Lung (tissue), 12 donors: ENCODE measurements around the gene LRRIQ1. TPM values are rescaled to one million over a fixed set of nuclear protein-coding genes. Genes with fewer than 3 reads are reported as not detected.

Source experiments
- ATAC-seq: fragments of 200-7000 bp; cut with Tn5 transposase; one replicate; pipeline ENCODE4 v1.9.1; 2020; ENCODE audit warnings: moderate number of reproducible peaks; ENCODE audit not compliant: insufficient read depth, low FRiP score
- DNase-seq, 3 donors: peaks; one replicate each; pipeline ENCODE4 v3.0.0-alpha.2; 2013 to 2017
- H3K27ac ChIP-seq, 2 donors: one replicate each; pipeline ENCODE4 v1.5.1; 2013; ENCODE audit warnings: mild to moderate bottlenecking in 2 of 2, moderate library complexity in 2 of 2, control low read depth in 1 of 2, inconsistent platforms in 1 of 2, low read depth in 1 of 2, low read length in 1 of 2
- H3K27me3 ChIP-seq, 3 donors: one replicate each; pipeline ENCODE4 v1.5.1; 2013; ENCODE audit warnings: low read length in 2 of 3; ENCODE audit not compliant: control insufficient read depth in 3 of 3, insufficient read depth in 3 of 3
- H3K36me3 ChIP-seq, 4 donors: one replicate each; pipeline ENCODE4 v1.5.1; 2013; ENCODE audit warnings: low read length in 4 of 4, mild to moderate bottlenecking in 1 of 4, moderate library complexity in 1 of 4; ENCODE audit not compliant: control insufficient read depth in 4 of 4, insufficient read depth in 4 of 4
- H3K4me1 ChIP-seq, 5 donors: one replicate each; pipeline ENCODE4 v1.5.1; 2013; ENCODE audit warnings: low read length in 5 of 5, mild to moderate bottlenecking in 2 of 5, moderate library complexity in 1 of 5; ENCODE audit not compliant: control insufficient read depth in 5 of 5, insufficient read depth in 5 of 5
- H3K4me3 ChIP-seq: one replicate; pipeline ENCODE4 v1.5.1; 2013; ENCODE audit warnings: mild to moderate bottlenecking, control low read depth, moderate library complexity
- H3K9ac ChIP-seq, 2 donors: one replicate each; pipeline ENCODE4 v1.5.1; 2013; ENCODE audit warnings: low read length in 2 of 2, control low read depth in 1 of 2; ENCODE audit not compliant: insufficient read depth in 1 of 2
- H3K9me3 ChIP-seq, 4 donors: one replicate each; pipeline ENCODE4 v1.5.1; 2013; ENCODE audit warnings: low read length in 3 of 4, mild to moderate bottlenecking in 1 of 4, moderate library complexity in 1 of 4; ENCODE audit not compliant: control insufficient read depth in 4 of 4, insufficient read depth in 3 of 4
- WGBS, 2 donors: extraction: QIAGEN DNeasy Blood & Tissue Kit; methylation state at CpG; one replicate each; pipeline ENCODE4 v1.1.7; 2013; 5-methylcytosine and 5-hydroxymethylcytosine counted together
- polyA plus RNA-seq, 2 donors: library from polyadenylated mRNA; stranded (reverse); fragments of 200-250 nt; gene quantifications; one replicate each; pipeline ENCODE4 v1.2.1, GENCODE V29; 2013
- total RNA-seq, 2 donors: library from RNA; depleted of rRNA in 1 of 2; stranded (reverse); fragments of >200 nt in 1 of 2; gene quantifications; one replicate each; pipeline ENCODE4 v1.2.1, GENCODE V29; 2014 to 2021
- TF ChIP-seq, protein P1 (sequence below): IDR thresholded peaks from 2 replicates; pipeline ENCODE4 v1.5.1; 2012; ENCODE audit warnings: mild to moderate bottlenecking; ENCODE audit errors: control extremely low read depth, extremely low read depth
- donor health status: control.
- donor health status: control.
- donor health status: Bipolar disorder and iron deficiency.
- donor health status: healthy.
- donor health status: DM: yes; HTN: yes; CAD: no.

LRRIQ1 gene
- total and polyA plus RNA-seq, 4 donors = 3.4 to 33.2 (median 12.0) TPM

DNA sequence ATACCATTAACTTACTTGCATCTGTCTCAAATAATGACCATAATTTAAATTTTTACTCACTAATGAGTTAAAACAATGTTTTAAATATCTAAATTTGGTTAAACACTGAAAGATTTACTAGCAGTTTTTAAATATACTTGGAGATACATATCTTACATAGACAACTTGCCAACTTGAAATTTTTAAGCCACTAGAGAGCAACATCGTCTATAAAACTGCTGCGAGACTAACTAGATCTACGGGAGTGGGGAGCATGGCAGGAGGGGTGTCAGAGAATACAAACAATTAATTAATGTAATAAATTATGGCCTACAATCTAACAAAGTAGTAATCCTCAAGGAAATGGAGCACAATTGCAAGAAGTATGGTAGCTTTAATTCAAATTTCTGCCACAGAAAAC is 120.4 kb downstream of the LRRIQ1 start:
- TF ChIP-seq, protein P1, sequence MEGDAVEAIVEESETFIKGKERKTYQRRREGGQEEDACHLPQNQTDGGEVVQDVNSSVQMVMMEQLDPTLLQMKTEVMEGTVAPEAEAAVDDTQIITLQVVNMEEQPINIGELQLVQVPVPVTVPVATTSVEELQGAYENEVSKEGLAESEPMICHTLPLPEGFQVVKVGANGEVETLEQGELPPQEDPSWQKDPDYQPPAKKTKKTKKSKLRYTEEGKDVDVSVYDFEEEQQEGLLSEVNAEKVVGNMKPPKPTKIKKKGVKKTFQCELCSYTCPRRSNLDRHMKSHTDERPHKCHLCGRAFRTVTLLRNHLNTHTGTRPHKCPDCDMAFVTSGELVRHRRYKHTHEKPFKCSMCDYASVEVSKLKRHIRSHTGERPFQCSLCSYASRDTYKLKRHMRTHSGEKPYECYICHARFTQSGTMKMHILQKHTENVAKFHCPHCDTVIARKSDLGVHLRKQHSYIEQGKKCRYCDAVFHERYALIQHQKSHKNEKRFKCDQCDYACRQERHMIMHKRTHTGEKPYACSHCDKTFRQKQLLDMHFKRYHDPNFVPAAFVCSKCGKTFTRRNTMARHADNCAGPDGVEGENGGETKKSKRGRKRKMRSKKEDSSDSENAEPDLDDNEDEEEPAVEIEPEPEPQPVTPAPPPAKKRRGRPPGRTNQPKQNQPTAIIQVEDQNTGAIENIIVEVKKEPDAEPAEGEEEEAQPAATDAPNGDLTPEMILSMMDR = no peak
- no peak overlapping the region for H3K27ac ChIP-seq
- H3K4me3 ChIP-seq = no peak overlapping the region
- H3K36me3 ChIP-seq = no peaks in the 10 kb centered on the region
- 53 to 64% methylated on average over 3 of the region's 3 CpGs for WGBS, 2 donors
- DNase-seq = no peak
- peaks cover 0 to 14% (median 10%) of the 10 kb centered on the region in 3 donors for H3K27me3 ChIP-seq
- H3K9ac ChIP-seq = no peak overlapping the region
- no peaks in the 10 kb centered on the region for H3K9me3 ChIP-seq
- no peak for ATAC-seq
- peaks cover 0 to 4% (median 0%) of the 10 kb centered on the region in 5 donors for H3K4me1 ChIP-seq

DNA sequence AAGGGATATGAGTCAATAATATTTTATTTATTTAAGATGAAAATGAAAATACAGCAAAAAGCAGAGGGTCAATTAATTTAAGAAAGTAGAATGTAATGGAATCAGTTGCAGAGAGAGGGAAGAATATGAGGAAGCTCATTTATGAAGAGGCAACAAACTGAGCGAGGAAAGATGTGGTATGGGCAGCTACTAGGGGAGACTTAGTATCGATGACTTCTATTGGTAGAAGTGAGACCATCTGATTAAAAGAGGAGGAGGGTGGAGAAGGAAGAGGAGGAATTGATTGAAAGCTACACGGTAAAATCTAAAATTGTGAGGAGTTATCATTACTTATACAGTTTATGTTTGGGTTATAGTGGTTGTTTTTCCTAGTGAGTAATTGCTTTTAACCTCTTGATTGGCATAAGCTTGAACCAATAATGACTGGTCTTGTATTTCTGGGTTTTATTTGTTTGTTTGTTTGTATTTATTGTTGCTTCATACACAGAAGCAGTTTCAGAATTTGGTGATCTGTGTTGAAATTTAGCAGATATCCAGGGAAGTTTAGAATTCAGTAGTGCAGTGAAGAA is 121.0 kb downstream of the LRRIQ1 start:
- 80 to 83% methylated on average over 3 of the region's 3 CpGs for WGBS, 2 donors
- Histone ChIP-seq H3K4me1 (peaks cover 0 to 2% (median 0%) of the 10 kb centered on the region in 5 donors), H3K27ac (no peak overlapping the region), H3K27me3 (peaks cover 0 to 14% (median 10%) of the 10 kb centered on the region in 3 donors), H3K9ac (no peak overlapping the region), H3K9me3 (no peaks in the 10 kb centered on the region), H3K36me3 (no peaks in the 10 kb centered on the region), H3K4me3 (no peak overlapping the region)
- DNase-seq = no peak
- TF ChIP-seq, protein P1 = no peak
- ATAC-seq = no peak

DNA sequence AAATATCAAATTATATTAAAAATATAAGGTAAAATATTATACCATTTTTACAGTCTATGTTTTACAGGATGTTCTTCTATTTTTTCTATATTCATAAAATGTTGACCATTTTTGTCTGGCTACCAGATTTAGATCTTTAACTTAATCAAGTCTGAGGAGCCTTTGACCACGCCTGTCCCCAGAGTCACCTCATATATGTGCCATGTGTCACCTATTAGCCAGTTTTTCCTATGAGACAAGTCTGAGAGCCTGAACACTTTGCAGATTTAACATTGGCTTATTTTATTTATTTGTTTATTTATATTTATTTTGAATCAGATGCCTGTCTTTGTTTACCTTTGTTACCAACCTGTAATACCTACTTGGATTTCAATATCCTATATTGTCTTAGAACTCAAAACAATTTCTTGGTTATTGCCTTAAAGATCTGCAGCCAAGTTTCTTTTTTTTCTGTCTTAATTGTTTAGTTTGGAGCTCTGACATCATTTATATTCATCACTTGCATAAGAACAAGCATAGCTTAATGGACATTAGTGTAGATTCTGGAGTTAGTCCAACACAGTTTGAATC is 127.7 kb downstream of the LRRIQ1 start:
- H3K9ac ChIP-seq = no peak overlapping the region
- H3K27me3 ChIP-seq = peaks cover 0 to 3% (median 0%) of the 10 kb centered on the region in 3 donors
- WGBS, 2 donors = 79 to 85% methylated on average over 1 of the region's 1 CpG
- TF ChIP-seq, protein P1 = no peak
- ATAC-seq = no peak
- peak in 1 of 3 donors; percentile 21 for DNase-seq
- no peaks in the 10 kb centered on the region for H3K36me3 ChIP-seq
- H3K27ac ChIP-seq = no peak overlapping the region
- H3K4me3 ChIP-seq = no peak overlapping the region
- H3K9me3 ChIP-seq = no peaks in the 10 kb centered on the region
- no peaks in the 10 kb centered on the region for H3K4me1 ChIP-seq
